ENCODE results near the gene DDX39B. TPM values are rescaled to one million over a fixed set of nuclear protein-coding genes. Genes with fewer than 3 reads are reported as not detected.

Gene DDX39B
- total and polyA plus RNA-seq, 2 of the 4 experiments (the other 2 are of a cell fraction) = 371 to 796 TPM

GRCh38 chr6:31544676-31545075 is 2.9 kb upstream of the DDX39B start:
- H2BK20ac ChIP-seq (ENCODE audit: low read depth, low read length) = no peak overlapping the region
- intact Hi-C loops (cut with micrococcal nuclease) (loop anchor here (5.0 kb wide), 3 partner anchors 38 to 408 kb away; partner anchors contain the start of genes HSPA1B and LTB), in situ Hi-C loops (cut with MboI; ENCODE audit: low sequenced_read_pairs) (loop anchor here (5.0 to 10.0 kb wide), 3 partner anchors 52 to 290 kb away; no protein-coding TSS in a partner anchor), dilution Hi-C loops (cut with HindIII; ENCODE audit: low sequenced_read_pairs, unreplicated experiment) (no loop called here)
- H3K4ac ChIP-seq (ENCODE audit: low read depth, low read length) = no peak overlapping the region
- no peak for TF ChIP-seq FOS (IDR thresholded peaks at IDR 0.05; ENCODE audit: low read depth, low read length)
- no peak for TF ChIP-seq CTCF (conservative IDR thresholded peaks at IDR 0.05; ENCODE audit: low read depth, low read length)
- TF ChIP-seq ELK1 (IDR thresholded peaks at IDR 0.05; ENCODE audit: borderline replicate concordance, low read depth, low read length) = no peak
- TF ChIP-seq CEBPB (IDR thresholded peaks at IDR 0.05; ENCODE audit: low read depth, low read length) = no peak
- TF ChIP-seq BHLHE40 (IDR thresholded peaks at IDR 0.05; ENCODE audit: low read depth, low read length) = no peak
- H2AK9ac ChIP-seq (replicated peaks; ENCODE audit: low read depth, low read length, poor library complexity) = no peak overlapping the region
- H2BK120ac ChIP-seq (ENCODE audit: low read depth, low read length) = no peak overlapping the region
- BruUV-seq (replicated peaks) = no TSS peak
- H4K5ac ChIP-seq (ENCODE audit: low read depth, low read length) = no peak overlapping the region
- WGBS, 2 experiments (ENCODE audit: extremely low coverage in 2 of 2, insufficient read length in 1 of 2) = no CpG with 5 or more reads among the region's 2 CpGs
- H3K79me1 ChIP-seq (ENCODE audit: low read depth in 1 of 2, low read length in 2 of 2) = peaks cover 8 to 52% of the 10 kb centered on the region in 2 experiments; a peak in 3 of 4 replicates
- ChIA-PET POLR2A (ENCODE audit: unreplicated experiment) (interaction anchor here (0.6 kb wide), 1 partner anchor 50 kb away, joined by 3 read pairs; no protein-coding TSS in a partner anchor), CTCF (no interaction called here)
- no peak overlapping the region for H3K56ac ChIP-seq (ENCODE audit: extremely low read depth, insufficient read depth, low read length)
- no peak overlapping the region for H3K4me3 ChIP-seq (ENCODE audit: insufficient read depth, low read depth, low read length)
- H3K14ac ChIP-seq (replicated peaks; ENCODE audit: low read depth, low read length) = no peak overlapping the region
- no peak overlapping the region for H2BK15ac ChIP-seq (ENCODE audit: low read depth, low read length)
- ATAC-seq (ENCODE audit: low read depth) (no peak), DNase-seq (no peak)
- H3K9me1 ChIP-seq (ENCODE audit: insufficient read depth, low read length) = peaks cover 6% of the 10 kb centered on the region
- no peak overlapping the region for H4K8ac ChIP-seq (ENCODE audit: low read depth in 2 of 2, low read length in 2 of 2)
- no peak overlapping the region for H3K27ac ChIP-seq (ENCODE audit: insufficient read depth, low read length)
- peaks cover 9% of the 10 kb centered on the region for H3K36me3 ChIP-seq (ENCODE audit: control insufficient read depth, insufficient read depth, low read length)
- H3K4me2 ChIP-seq (ENCODE audit: low read depth, low read length) = no peak overlapping the region
- no peak overlapping the region for H2AFZ ChIP-seq (replicated peaks; ENCODE audit: low read length, poor library complexity)
- H4K91ac ChIP-seq (ENCODE audit: insufficient read depth, low read depth, low read length) = no peak overlapping the region
- H2BK5ac ChIP-seq (ENCODE audit: low read depth, low read length, poor library complexity, severe bottlenecking) = no peak overlapping the region
- peaks cover 21% of the 10 kb centered on the region for H4K20me1 ChIP-seq (ENCODE audit: insufficient read depth, low read length)
- no peak overlapping the region for H2AK5ac ChIP-seq (ENCODE audit: low read depth, low read length)
- peaks cover 12% of the 10 kb centered on the region for H3K4me1 ChIP-seq (ENCODE audit: control insufficient read depth, insufficient read depth, low read length)
- H3K18ac ChIP-seq (ENCODE audit: low read depth, low read length) = no peak overlapping the region
- no peaks in the 10 kb centered on the region for H3K9me3 ChIP-seq (ENCODE audit: control insufficient read depth, insufficient read depth, low read length)
- no peak overlapping the region for H3K9ac ChIP-seq (ENCODE audit: low read depth, low read length)
- no peak overlapping the region for H3K23ac ChIP-seq (ENCODE audit: low read depth, low read length)
- H3K27me3 ChIP-seq (ENCODE audit: control insufficient read depth, insufficient read depth, low read length) = no peaks in the 10 kb centered on the region
